ENCODE results near the gene TPD52L1. TPM values are rescaled to one million over a fixed set of nuclear protein-coding genes. Genes with fewer than 3 reads are reported as not detected.

The TPD52L1 gene
- total and polyA plus RNA-seq, 2 donors (not counting 3 experiments of a cell fraction or from before 2014, with no cell fraction given) = 0.29 to 0.37 TPM

DNA sequence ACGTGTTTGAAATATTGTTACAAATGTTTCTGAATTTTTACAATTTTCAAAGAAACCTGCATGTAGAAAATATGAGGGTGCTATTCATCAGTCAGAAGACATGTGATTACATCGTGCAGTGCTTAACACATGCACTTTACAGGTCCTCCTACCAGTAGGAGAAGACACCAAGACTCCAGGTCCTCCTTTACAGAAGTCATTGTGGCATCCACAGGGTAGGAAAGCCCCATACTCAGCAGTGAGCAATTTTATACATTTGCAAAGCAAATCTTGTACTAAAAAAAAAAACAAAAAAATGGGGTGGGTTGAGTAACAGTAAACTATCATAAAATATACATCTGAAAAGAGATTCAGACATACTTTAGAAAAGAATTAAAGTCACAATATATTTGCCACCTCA is 14.0 kb downstream of the TPD52L1 start:
- TF ChIP-seq POLR2AphosphoS5 (IDR thresholded peaks at IDR 0.05; ENCODE audit: insufficient read depth, low read depth, low read length) (no peak), EZH2 (IDR thresholded peaks at IDR 0.05; ENCODE audit: borderline replicate concordance, low read depth, low read length, severe bottlenecking) (no peak), POLR2A (IDR thresholded peaks at IDR 0.05; ENCODE audit: low read depth, low read length) (no peak), MAX (IDR thresholded peaks at IDR 0.05; ENCODE audit: insufficient read depth, insufficient read length) (no peak), GATA2 (IDR thresholded peaks at IDR 0.05; ENCODE audit: insufficient read depth, insufficient read length, low read depth, low read length) (no peak), JUN (IDR thresholded peaks at IDR 0.05; ENCODE audit: borderline replicate concordance, insufficient read depth, insufficient read length, low read depth) (no peak), FOS (IDR thresholded peaks at IDR 0.05; ENCODE audit: borderline replicate concordance, insufficient read depth, low read length) (no peak), MYC (IDR thresholded peaks at IDR 0.05; ENCODE audit: low read depth, low read length) (no peak)
- TF ChIP-seq, protein P1, sequence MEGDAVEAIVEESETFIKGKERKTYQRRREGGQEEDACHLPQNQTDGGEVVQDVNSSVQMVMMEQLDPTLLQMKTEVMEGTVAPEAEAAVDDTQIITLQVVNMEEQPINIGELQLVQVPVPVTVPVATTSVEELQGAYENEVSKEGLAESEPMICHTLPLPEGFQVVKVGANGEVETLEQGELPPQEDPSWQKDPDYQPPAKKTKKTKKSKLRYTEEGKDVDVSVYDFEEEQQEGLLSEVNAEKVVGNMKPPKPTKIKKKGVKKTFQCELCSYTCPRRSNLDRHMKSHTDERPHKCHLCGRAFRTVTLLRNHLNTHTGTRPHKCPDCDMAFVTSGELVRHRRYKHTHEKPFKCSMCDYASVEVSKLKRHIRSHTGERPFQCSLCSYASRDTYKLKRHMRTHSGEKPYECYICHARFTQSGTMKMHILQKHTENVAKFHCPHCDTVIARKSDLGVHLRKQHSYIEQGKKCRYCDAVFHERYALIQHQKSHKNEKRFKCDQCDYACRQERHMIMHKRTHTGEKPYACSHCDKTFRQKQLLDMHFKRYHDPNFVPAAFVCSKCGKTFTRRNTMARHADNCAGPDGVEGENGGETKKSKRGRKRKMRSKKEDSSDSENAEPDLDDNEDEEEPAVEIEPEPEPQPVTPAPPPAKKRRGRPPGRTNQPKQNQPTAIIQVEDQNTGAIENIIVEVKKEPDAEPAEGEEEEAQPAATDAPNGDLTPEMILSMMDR (IDR thresholded peaks at IDR 0.05; ENCODE audit: extremely low read depth in 1 of 2, insufficient read depth in 1 of 2, low read depth in 1 of 2, low read length in 2 of 2) = no peak
- peaks cover 0 to 3% of the 10 kb centered on the region in 2 experiments for H3K27me3 ChIP-seq (ENCODE audit: control insufficient read depth in 2 of 2, insufficient read depth in 2 of 2, low read length in 2 of 2)
- ChIA-PET CTCF (no interaction called here), POLR2A (no interaction called here)
- H2AFZ ChIP-seq (ENCODE audit: low read depth, low read length) = no peak overlapping the region
- dilution Hi-C loops (cut with MboI; ENCODE audit: extremely low pct_ligation_motif_present, low sequenced_read_pairs) (no loop called here), intact Hi-C loops (cut with micrococcal nuclease) (no loop called here)
- no peak overlapping the region for H3K27ac ChIP-seq (ENCODE audit: insufficient read depth, low read depth, low read length)
- FAIRE-seq (no peak), DNase-seq (ENCODE audit: low read depth, low spot score) (no peak)
- BruUV-seq (replicated peaks) = no TSS peak
- H3K9ac ChIP-seq (replicated peaks; ENCODE audit: extremely low read depth, insufficient read depth, low read length) = no peak overlapping the region
- no peaks in the 10 kb centered on the region for H3K9me3 ChIP-seq (replicated peaks; ENCODE audit: control insufficient read depth, insufficient read depth, low read length)
- no peaks in the 10 kb centered on the region for H4K20me1 ChIP-seq (replicated peaks; ENCODE audit: control insufficient read depth, extremely low read depth, insufficient read depth, low read length)
- no peaks in the 10 kb centered on the region for H3K4me1 ChIP-seq (ENCODE audit: control insufficient read depth, extremely low read depth, insufficient read depth, low read length)
- H3K4me2 ChIP-seq (ENCODE audit: insufficient read depth, low read length) = no peak overlapping the region
- no peaks in the 10 kb centered on the region for H3K79me2 ChIP-seq (ENCODE audit: control insufficient read depth, insufficient read depth, low read length)
- no peaks in the 10 kb centered on the region for H3K36me3 ChIP-seq (ENCODE audit: control insufficient read depth in 2 of 2, extremely low read depth in 1 of 2, insufficient read depth in 2 of 2, low read length in 2 of 2)
- H3K9me1 ChIP-seq (replicated peaks; ENCODE audit: control insufficient read depth, extremely low read depth, insufficient read depth, low read length) = no peaks in the 10 kb centered on the region
- H3K4me3 ChIP-seq (replicated peaks in 1 of 3; ENCODE audit: insufficient read depth in 1 of 3, low read depth in 1 of 3, low read length in 3 of 3) = no peak overlapping the region

Data from endothelial cell of umbilical vein (primary cell).